ENCODE measurements around the gene INAFM1.
A peak's percentile ranks its signal among the peaks of the same experiment; 100 is the strongest.
"Not testable (repeated sequence)": the region's sequence is repeated elsewhere in the genome, so short reads cannot be mapped to it uniquely, and the experiment has no call there.

Gene INAFM1

GRCh38 chr19:47255879-47256692 lies 18.6 kb upstream of the INAFM1 start, which contains the start of gene CCDC9:
Gene CCDC9 (plus strand): TSS chr19:47256525. CDS start chr19:47258401, 1,876 bp downstream.
- DNase-seq (ENCODE audit: low read depth, low spot score), result peak; percentile 97
- TF ChIP-seq CTCF (IDR thresholded peaks at IDR 0.05; ENCODE audit: low read depth, low read length), result no peak
- peak within 1 kb of the TSS; percentile 66 for H3K4me3 ChIP-seq (ENCODE audit: low read depth, low read length)
- in situ Hi-C loops (cut with HindIII; ENCODE audit: low sequenced_read_pairs), result no loop called here

GRCh38 chr19:47256693-47257410 lies 17.8 kb upstream of the INAFM1 start:
- in situ Hi-C loops (cut with HindIII; ENCODE audit: low sequenced_read_pairs), result no loop called here
- TF ChIP-seq CTCF (IDR thresholded peaks at IDR 0.05; ENCODE audit: low read depth, low read length), result no peak

GRCh38 chr19:47257411-47258169 lies 17.1 kb upstream of the INAFM1 start:
- no peak for TF ChIP-seq CTCF (IDR thresholded peaks at IDR 0.05; ENCODE audit: low read depth, low read length)
- in situ Hi-C loops (cut with HindIII; ENCODE audit: low sequenced_read_pairs), result no loop called here
- H3K4me3 ChIP-seq (ENCODE audit: low read depth, low read length), result peak overlapping the region; percentile 66
- DNase-seq (ENCODE audit: low read depth, low spot score), result no peak

More at GRCh38 chr19:47256693-47257410, 17.8 kb upstream of the INAFM1 start:
- peak overlapping the region; percentile 66 for H3K4me3 ChIP-seq (ENCODE audit: low read depth, low read length)
- DNase-seq (ENCODE audit: low read depth, low spot score), result peak; percentile 99

- DNase-seq (ENCODE audit: low read depth, low spot score), result no peak
- no peak for TF ChIP-seq CTCF (IDR thresholded peaks at IDR 0.05; ENCODE audit: low read depth, low read length)
- H3K4me3 ChIP-seq (ENCODE audit: low read depth, low read length), result peak overlapping the region; percentile 66
- in situ Hi-C loops (cut with HindIII; ENCODE audit: low sequenced_read_pairs), result no loop called here
These were observed 16.3 kb upstream of the INAFM1 start for GRCh38 chr19:47258434-47258833.

- TF ChIP-seq CTCF (IDR thresholded peaks at IDR 0.05; ENCODE audit: low read depth, low read length), result no peak
- no peak for DNase-seq (ENCODE audit: low read depth, low spot score)
- no peak overlapping the region for H3K4me3 ChIP-seq (ENCODE audit: low read depth, low read length)
- in situ Hi-C loops (cut with HindIII; ENCODE audit: low sequenced_read_pairs), result no loop called here
These were observed 15.7 kb upstream of the INAFM1 start for GRCh38 chr19:47258895-47259555.

- in situ Hi-C loops (cut with HindIII; ENCODE audit: low sequenced_read_pairs), result no loop called here
- no peak for DNase-seq (ENCODE audit: low read depth, low spot score)
- H3K4me3 ChIP-seq (ENCODE audit: low read depth, low read length), result no peak overlapping the region
- no peak for TF ChIP-seq CTCF (IDR thresholded peaks at IDR 0.05; ENCODE audit: low read depth, low read length)
These were observed 14.2 kb upstream of the INAFM1 start for GRCh38 chr19:47260476-47260875.

GRCh38 chr19:47261946-47262793 lies 12.5 kb upstream of the INAFM1 start:
- in situ Hi-C loops (cut with HindIII; ENCODE audit: low sequenced_read_pairs); H3K4me3 ChIP-seq (ENCODE audit: low read depth, low read length); DNase-seq (ENCODE audit: low read depth, low spot score): not testable (repeated sequence)

Data from astrocyte of the spinal cord (primary cell).